Activated B cell treated with CpG ODN at 0.5 μM for 24 hours (primary cell): ENCODE measurements around the gene NPAS3. TPM values are rescaled to one million over a fixed set of nuclear protein-coding genes. Genes with fewer than 3 reads are reported as not detected.

Experiments used
- ATAC-seq: fragments of 200-7000 bp; cut with Tn5 transposase; one replicate; pipeline ENCODE4 v1.10.0; 2021; ENCODE audit warnings: low read depth, mild to moderate bottlenecking, moderate library complexity
- CTCF ChIA-PET: fragments of 350-600 bp; sonication (Branson Sonifier 250); formaldehyde crosslinking; loops from one replicate; lab custom pipeline; 2021; ENCODE audit warnings: antibody characterized with exemption; lab: Charles Lee
- POLR2A ChIA-PET: fragments of 350-600 bp; sonication (Branson Sonifier 250); formaldehyde crosslinking; loops from one replicate; lab custom pipeline; 2021; ENCODE audit warnings: antibody characterized with exemption; lab: Charles Lee
- DNase-seq: peaks from one replicate; pipeline ENCODE4 v3.0.0; 2022
- H3K27ac Mint-ChIP-seq: one replicate; pipeline ENCODE4 v1.8.0; 2020; ENCODE audit warnings: mixed read lengths
- H3K27me3 Mint-ChIP-seq: one replicate; pipeline ENCODE4 v1.8.0; 2021; ENCODE audit warnings: mixed read lengths
- H3K36me3 Mint-ChIP-seq: one replicate; pipeline ENCODE4 v1.8.0; 2021; ENCODE audit warnings: low read depth, mixed read lengths
- H3K4me1 Mint-ChIP-seq: one replicate; pipeline ENCODE4 v1.8.0; 2021; ENCODE audit warnings: mixed read lengths
- H3K4me3 Mint-ChIP-seq: one replicate; pipeline ENCODE4 v1.8.0; 2020; ENCODE audit warnings: mild to moderate bottlenecking, mixed read lengths
- H3K9me3 Mint-ChIP-seq: one replicate; pipeline ENCODE4 v1.8.0; 2020; ENCODE audit warnings: mixed read lengths
- CTCF ChIP-seq: fragments of 200-600 bp; IDR thresholded peaks from one replicate; pipeline ENCODE4 v1.8.0; 2022; ENCODE audit warnings: antibody characterized with exemption, mild to moderate bottlenecking
- intact Hi-C: fragments of 100-400 bp; cut with micrococcal nuclease; formaldehyde crosslinking; loops from one replicate; pipeline ENCODE4 v1.15.1; 2024
- total RNA-seq: library from RNA; stranded (reverse); gene quantifications from 2 replicates; pipeline ENCODE4 v1.2.3, GENCODE V29; 2022

Gene NPAS3
- total RNA-seq, 1 donor from 2014 or later = not detected

- ChIA-PET CTCF (no interaction called here), POLR2A (no interaction called here)
- DNase-seq (no peak), ATAC-seq (no peak)
- H3K4me3 Mint-ChIP-seq = no peak overlapping the region
- no peak overlapping the region for H3K27ac Mint-ChIP-seq
- no peaks in the 10 kb centered on the region for H3K4me1 Mint-ChIP-seq
- H3K36me3 Mint-ChIP-seq = no peaks in the 10 kb centered on the region
- peaks cover 8% of the 10 kb centered on the region for H3K9me3 Mint-ChIP-seq
- intact Hi-C loops = no loop called here
- no peaks in the 10 kb centered on the region for H3K27me3 Mint-ChIP-seq
- TF ChIP-seq CTCF = no peak
Observed at GRCh38 chr14:33029511-33029910, 90.8 kb downstream of the NPAS3 start.

GRCh38 chr14:33030386-33030785 lies 91.7 kb downstream of the NPAS3 start:
- ChIA-PET CTCF (no interaction called here), POLR2A (no interaction called here)
- H3K27ac Mint-ChIP-seq = no peak overlapping the region
- no peak for ATAC-seq
- H3K4me3 Mint-ChIP-seq = no peak overlapping the region
- no peaks in the 10 kb centered on the region for H3K27me3 Mint-ChIP-seq
- no peaks in the 10 kb centered on the region for H3K36me3 Mint-ChIP-seq
- H3K9me3 Mint-ChIP-seq = peaks cover 6% of the 10 kb centered on the region
- DNase-seq = no peak
- intact Hi-C loops = no loop called here
- no peak for TF ChIP-seq CTCF
- H3K4me1 Mint-ChIP-seq = no peaks in the 10 kb centered on the region

- ATAC-seq (no peak), DNase-seq (no peak)
- ChIA-PET CTCF (no interaction called here), POLR2A (no interaction called here)
- no peak overlapping the region for H3K27ac Mint-ChIP-seq
- no peaks in the 10 kb centered on the region for H3K36me3 Mint-ChIP-seq
- H3K4me3 Mint-ChIP-seq = no peak overlapping the region
- intact Hi-C loops = no loop called here
- H3K4me1 Mint-ChIP-seq = no peaks in the 10 kb centered on the region
- no peaks in the 10 kb centered on the region for H3K27me3 Mint-ChIP-seq
- H3K9me3 Mint-ChIP-seq = no peaks in the 10 kb centered on the region
- TF ChIP-seq CTCF = no peak
Observed at GRCh38 chr14:33035416-33036194, 96.9 kb downstream of the NPAS3 start.

- no peak for ATAC-seq
- Mint-ChIP-seq H3K9me3 (peaks cover 10% of the 10 kb centered on the region), H3K27ac (no peak overlapping the region), H3K36me3 (no peaks in the 10 kb centered on the region), H3K4me1 (no peaks in the 10 kb centered on the region), H3K4me3 (no peak overlapping the region), H3K27me3 (no peaks in the 10 kb centered on the region)
- ChIA-PET CTCF (no interaction called here), POLR2A (no interaction called here)
- no peak for TF ChIP-seq CTCF
- DNase-seq = no peak
- intact Hi-C loops = no loop called here
Observed at GRCh38 chr14:33039311-33039710, 100.6 kb downstream of the NPAS3 start.

- POLR2A ChIA-PET = no interaction called here
- no peaks in the 10 kb centered on the region for H3K36me3 Mint-ChIP-seq
- no peak overlapping the region for H3K4me3 Mint-ChIP-seq
- no peak for ATAC-seq
- no peak for TF ChIP-seq CTCF
- H3K27ac Mint-ChIP-seq = no peak overlapping the region
- no peaks in the 10 kb centered on the region for H3K4me1 Mint-ChIP-seq
- no peak for DNase-seq
- no peaks in the 10 kb centered on the region for H3K27me3 Mint-ChIP-seq
- H3K9me3 Mint-ChIP-seq = peaks cover 20% of the 10 kb centered on the region
- intact Hi-C loops = no loop called here
- CTCF ChIA-PET = no interaction called here
Observed at GRCh38 chr14:33040372-33041140, 101.9 kb downstream of the NPAS3 start.
